HG02610 (cell line): ENCODE measurements around the gene SMIM30.
A peak's percentile ranks its signal among the peaks of the same experiment; 100 is the strongest.
"Not testable (repeated sequence)": the region's sequence is repeated elsewhere in the genome, so short reads cannot be mapped to it uniquely, and the experiment has no call there.

Source experiments
- ATAC-seq: cut with Tn5 transposase; IDR thresholded peaks from one replicate; pipeline ENCODE4 v1.9.1; 2021; ENCODE audit warnings: mild to moderate bottlenecking, moderate library complexity; ENCODE audit not compliant: unreplicated experiment

SMIM30 gene

GRCh38 chr7:113118074-113118959, at the start of gene SMIM30:
TSS of gene SMIM30 (minus strand) at chr7:113118554. CDS start at chr7:113117578, 976 bp downstream.
- ATAC-seq, result peak; percentile 99

DNA sequence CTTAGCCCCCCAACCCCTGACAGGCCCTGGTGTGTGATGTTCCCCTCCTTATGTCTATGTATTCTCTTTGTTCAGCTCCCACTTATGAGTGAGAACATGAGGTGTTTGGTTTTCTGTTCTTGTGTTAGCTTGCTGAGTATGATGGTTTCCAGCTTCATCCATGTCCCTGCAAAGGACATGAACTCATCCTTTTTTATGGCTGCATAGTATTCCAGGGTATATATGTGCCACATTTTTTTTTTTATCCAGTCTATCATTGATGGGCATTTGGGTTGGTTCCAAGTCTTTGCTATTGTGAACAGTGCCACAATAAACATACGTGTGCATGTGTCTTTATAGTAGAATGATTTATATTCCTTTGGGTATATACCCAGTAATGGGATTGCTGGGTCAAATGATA, 47.8 kb upstream of the SMIM30 start:
- not testable (repeated sequence) for ATAC-seq

- ATAC-seq, result no peak
These were observed 42.7 kb upstream of the SMIM30 start for GRCh38 chr7:113161050-113161449.

GRCh38 chr7:113159746-113160339, 41.5 kb upstream of the SMIM30 start:
- peak; percentile 70 for ATAC-seq

DNA sequence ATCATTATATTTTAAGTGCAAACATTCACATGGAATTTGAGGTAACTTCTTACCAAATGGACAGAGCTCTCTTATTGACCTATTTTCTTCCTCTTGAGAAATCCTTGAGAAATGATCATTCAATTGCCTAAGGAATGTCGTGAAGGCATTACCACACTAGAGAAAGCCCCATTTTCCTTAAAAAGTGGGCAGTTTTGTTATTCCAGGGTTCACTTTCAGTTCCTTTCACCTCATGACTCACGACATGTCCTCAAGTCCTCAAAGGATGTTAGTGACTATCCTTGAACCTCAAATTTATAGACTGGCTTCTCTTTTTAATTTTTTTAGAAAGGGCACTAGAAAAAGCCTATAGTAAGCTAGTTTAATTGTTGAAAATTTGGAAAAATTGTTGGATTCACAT, 40.4 kb upstream of the SMIM30 start:
- no peak for ATAC-seq

GRCh38 chr7:113154117-113154516, 35.8 kb upstream of the SMIM30 start:
- ATAC-seq, result no peak

DNA sequence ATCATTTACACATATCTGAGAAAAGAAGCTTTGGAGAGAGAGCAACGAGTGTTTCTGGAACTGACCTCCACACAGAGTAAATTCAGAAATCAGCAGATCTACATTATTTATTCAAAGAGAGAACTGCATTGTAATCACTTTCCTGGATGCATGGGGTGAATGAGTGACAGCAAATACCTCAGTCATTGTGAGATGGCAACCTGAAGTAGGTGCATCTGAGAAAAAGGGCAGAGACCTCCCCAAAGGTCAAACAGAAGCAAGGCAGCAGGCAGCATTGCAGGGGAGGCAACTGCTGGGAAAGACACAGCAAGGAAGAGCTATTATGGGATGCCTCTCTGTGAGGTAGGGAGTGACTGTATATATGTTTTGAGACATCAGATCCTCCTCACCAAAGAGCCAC, 26.5 kb upstream of the SMIM30 start:
- ATAC-seq, result no peak

- peak; percentile 44 for ATAC-seq
These were observed 25.3 kb upstream of the SMIM30 start for GRCh38 chr7:113143486-113144257.

GRCh38 chr7:113142385-113143119, 24.2 kb upstream of the SMIM30 start:
- peak; percentile 59 for ATAC-seq

DNA sequence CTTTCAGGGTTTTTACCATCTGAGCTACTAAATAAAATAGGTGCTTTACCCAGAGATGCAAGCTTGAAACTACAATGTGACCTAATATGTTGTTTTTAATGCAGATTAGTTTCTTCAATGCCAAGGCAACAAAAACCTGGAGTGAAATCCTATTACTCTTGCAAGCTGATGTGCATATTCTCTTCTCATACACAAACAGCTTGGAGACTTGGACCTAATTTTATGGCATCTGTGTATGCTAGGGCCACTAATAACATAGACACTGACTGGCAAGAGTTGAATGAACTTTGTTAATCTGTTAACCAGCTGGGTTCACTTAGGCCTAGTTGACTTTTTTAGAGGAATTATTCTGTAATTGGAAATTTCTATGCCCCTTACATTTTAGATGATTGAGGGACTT, 23.4 kb upstream of the SMIM30 start:
- no peak for ATAC-seq

GRCh38 chr7:113140956-113141355, 22.6 kb upstream of the SMIM30 start:
- no peak for ATAC-seq

DNA sequence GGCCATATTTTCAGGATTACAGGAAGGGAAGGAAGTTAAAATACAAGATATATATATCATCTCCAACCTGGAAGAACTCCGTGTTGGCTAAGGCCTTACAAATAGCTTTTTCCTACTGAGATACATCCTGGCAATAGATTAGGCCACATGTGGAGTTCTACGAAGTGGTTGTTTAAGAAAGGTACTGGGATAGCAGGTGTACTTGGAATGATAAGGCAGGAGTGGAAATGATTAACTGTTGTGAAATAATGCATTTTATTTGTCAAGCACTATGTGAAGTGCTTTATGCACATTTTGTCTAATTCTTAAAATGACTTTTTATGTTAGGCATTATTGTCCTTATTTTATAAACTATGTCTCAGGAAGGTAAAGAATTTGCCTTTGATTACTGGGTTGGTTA, 18.9 kb upstream of the SMIM30 start:
- no peak for ATAC-seq

DNA sequence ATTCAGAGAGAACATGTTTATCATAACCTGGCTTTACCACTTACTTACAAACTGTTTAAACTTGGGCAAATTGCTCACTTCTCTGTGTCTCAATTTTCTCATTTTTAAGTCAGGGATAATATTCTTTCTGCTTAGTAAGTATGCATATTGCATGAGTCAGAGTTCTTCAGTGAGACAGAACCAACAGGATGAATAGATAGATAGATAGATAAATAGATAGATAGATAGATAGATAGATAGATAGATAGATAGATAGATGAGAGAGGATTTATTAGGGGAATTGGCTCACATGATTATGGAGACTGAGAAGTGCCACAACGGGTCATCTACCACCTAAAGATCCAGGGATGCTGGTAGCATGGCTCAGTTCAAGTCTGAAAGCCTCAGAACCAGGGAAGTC, 15.7 kb upstream of the SMIM30 start:
- ATAC-seq, result no peak

- no peak for ATAC-seq
These were observed 13.0 kb upstream of the SMIM30 start for GRCh38 chr7:113131367-113131766.

DNA sequence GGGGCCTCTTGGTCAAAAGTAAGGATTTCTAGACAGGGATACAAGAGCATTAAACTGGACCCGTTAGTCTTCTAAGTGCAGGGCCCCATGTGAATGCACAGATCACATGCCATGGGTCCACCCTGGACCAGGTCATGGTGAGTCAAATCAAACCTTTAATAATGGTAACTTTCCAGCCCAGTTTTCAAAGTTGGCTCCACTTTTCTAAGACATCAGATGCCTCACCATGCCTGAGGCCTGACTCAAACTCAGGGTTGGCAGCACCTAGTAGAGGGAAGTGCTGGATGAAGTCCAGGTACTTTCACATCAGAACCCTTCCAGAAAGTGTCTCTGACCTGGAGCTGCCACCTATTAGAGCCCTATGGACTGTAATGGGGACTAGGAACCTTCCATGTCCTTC, 9.7 kb upstream of the SMIM30 start:
- no peak for ATAC-seq

DNA sequence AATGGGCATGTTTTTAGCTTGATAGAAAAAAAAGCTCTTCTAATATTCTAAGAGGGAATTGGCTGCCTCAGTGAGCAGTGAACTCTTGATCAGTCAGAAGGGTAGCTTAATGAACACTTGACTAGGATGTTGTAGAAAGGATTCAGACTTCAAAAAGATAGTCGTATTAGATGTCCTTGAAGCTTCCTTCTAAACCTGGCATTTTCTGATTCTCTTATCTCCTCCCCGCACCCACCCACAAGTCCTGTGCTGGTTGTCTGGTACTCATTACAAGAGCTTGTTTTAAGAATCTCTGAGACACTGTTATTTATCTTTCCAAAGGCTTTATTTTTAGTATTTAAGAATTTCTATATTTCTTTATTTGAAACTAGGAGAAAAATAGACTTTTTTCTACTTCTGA, 7.4 kb upstream of the SMIM30 start:
- ATAC-seq, result no peak

- no peak for ATAC-seq
These were observed 4.4 kb upstream of the SMIM30 start for GRCh38 chr7:113122744-113123143.

GRCh38 chr7:113120647-113121046, 2.3 kb upstream of the SMIM30 start:
- no peak for ATAC-seq

- ATAC-seq, result no peak
These were observed 1.1 kb upstream of the SMIM30 start for GRCh38 chr7:113119429-113119828.

DNA sequence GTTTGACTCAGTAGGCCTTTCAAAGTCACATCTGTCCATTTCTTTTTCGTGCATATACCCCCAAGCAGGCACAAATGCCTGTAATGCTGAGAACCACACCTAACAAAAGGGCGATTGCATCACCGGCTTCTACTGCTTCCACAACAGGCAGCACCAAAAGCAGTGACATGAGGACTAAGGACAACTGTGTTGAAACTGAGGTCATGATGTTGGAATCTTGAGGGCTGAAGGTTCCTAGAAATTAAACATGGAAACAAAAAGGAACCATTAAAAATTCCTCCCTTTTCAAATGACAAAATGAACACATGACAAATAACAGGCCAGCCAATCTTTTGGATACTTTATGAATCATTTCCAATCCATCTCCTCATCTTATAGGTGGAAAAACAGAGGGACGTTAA, 980 bp downstream of the SMIM30 start:
- ATAC-seq, result not testable (repeated sequence)

DNA sequence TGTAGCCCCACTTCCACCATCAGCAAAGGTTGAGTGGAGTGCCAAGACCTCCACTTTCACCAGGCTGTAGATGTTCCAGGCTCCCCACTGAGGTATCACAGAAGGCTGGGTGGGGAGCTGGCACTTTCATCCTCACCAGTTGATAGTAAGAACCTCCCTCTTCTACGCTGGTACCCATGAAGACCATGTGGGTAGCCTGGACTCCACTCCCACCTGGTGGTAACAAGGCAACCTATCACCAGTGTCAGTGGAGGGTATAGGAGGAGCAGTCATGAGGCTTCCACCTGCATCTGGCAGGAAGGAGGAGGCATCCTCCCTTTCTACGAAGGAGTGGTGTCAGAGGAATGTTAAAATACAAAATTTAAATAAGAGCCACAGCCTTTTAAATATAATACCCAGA, 4.4 kb downstream of the SMIM30 start:
- ATAC-seq, result no peak
